ENCODE data around the gene ENTR1.

Gene ENTR1

GRCh38 chr9:136404801-136405136 is 5.6 kb downstream of the ENTR1 start:
- Histone ChIP-seq H3K4me1 (ENCODE audit: control insufficient read depth, insufficient read depth, low read length) (no peaks in the 10 kb centered on the region), H3K36me3 (ENCODE audit: control insufficient read depth in 2 of 2, insufficient read depth in 1 of 2, low read length in 2 of 2) (peaks cover 10 to 68% of the 10 kb centered on the region in 2 experiments; a peak in 2 of 3 replicates), H3K27ac (ENCODE audit: extremely low read depth, low read depth, low read length) (no peak overlapping the region), H3K9me3 (ENCODE audit: control insufficient read depth, insufficient read depth, low read depth, low read length) (no peaks in the 10 kb centered on the region), H3K4me3 (ENCODE audit: low read depth, low read length) (no peak overlapping the region)
- TF ChIP-seq ZBTB26 (tag by site-specific recombination; optimal IDR thresholded peaks at IDR 0.05) (no peak), ZNF677 (tag by site-specific recombination; IDR thresholded peaks at IDR 0.05) (no peak), PRDM10 (tag by site-specific recombination; IDR thresholded peaks at IDR 0.05) (no peak), ZNF169 (tag by site-specific recombination; IDR thresholded peaks at IDR 0.05) (no peak), ZNF398 (tag by site-specific recombination; IDR thresholded peaks at IDR 0.05) (no peak), SALL2 (tag by site-specific recombination; IDR thresholded peaks at IDR 0.05; ENCODE audit: borderline replicate concordance) (no peak), OSR2 (tag by site-specific recombination; IDR thresholded peaks at IDR 0.05) (no peak), CTCF (tag by site-specific recombination; IDR thresholded peaks at IDR 0.05) (no peak), ZNF114 (tag by site-specific recombination; IDR thresholded peaks at IDR 0.05) (no peak), ZSCAN18 (tag by site-specific recombination; IDR thresholded peaks at IDR 0.05) (no peak), EGR2 (tag by site-specific recombination; IDR thresholded peaks at IDR 0.05; ENCODE audit: low read depth) (no peak), PBX3 (CRISPR knock-in tag; IDR thresholded peaks at IDR 0.05) (no peak), GFI1B (tag by site-specific recombination; IDR thresholded peaks at IDR 0.05) (no peak), ZNF596 (tag by site-specific recombination; IDR thresholded peaks at IDR 0.05) (no peak), ZNF626 (tag by site-specific recombination; IDR thresholded peaks at IDR 0.05) (no peak), ZNF155 (tag by site-specific recombination; IDR thresholded peaks at IDR 0.05) (no peak)
- CTCF ChIA-PET: no interaction called here
- POLR2A ChIA-PET: no interaction called here

Measured in HEK293 (cell line).